ENCODE data around the gene CCDC180. TPM values are rescaled to one million over a fixed set of nuclear protein-coding genes. Genes with fewer than 3 reads are reported as not detected.
A peak's percentile ranks its signal among the peaks of the same experiment; 100 is the strongest.
"Not testable (repeated sequence)": the region's sequence is repeated elsewhere in the genome, so short reads cannot be mapped to it uniquely, and the experiment has no call there.

The CCDC180 gene
- 1 to 10 TPM; 1.6 to 1.9 TPM for total RNA-seq
- long read RNA-seq, partial matches to known transcripts, result 0 of 1 reads
- long read RNA-seq, other reads (novel, unspliced or antisense), result 1 of 1 reads

GRCh38 chr9:97307500-97308163 lies at the start of gene CCDC180:
TSS of gene CCDC180 (plus strand) at chr9:97307659. CDS start at chr9:97308064, 405 bp downstream.
- DNase-seq (peak; percentile 51), ATAC-seq (peak; percentile 44 to 60)
- intact Hi-C loops (cut with DNase I), result no loop called here

- intact Hi-C loops (cut with DNase I); DNase-seq; ATAC-seq: not testable (repeated sequence)
These were observed 47.5 kb upstream of the CCDC180 start for GRCh38 chr9:97259834-97260514.

GRCh38 chr9:97271292-97271691 lies 36.2 kb upstream of the CCDC180 start:
- intact Hi-C loops (cut with DNase I), result no loop called here
- ATAC-seq, result no peak
- no peak for DNase-seq

GRCh38 chr9:97272072-97272471 lies 35.4 kb upstream of the CCDC180 start:
- intact Hi-C loops (cut with DNase I), result no loop called here
- no peak for DNase-seq
- no peak for ATAC-seq

GRCh38 chr9:97276310-97276852 lies 31.1 kb upstream of the CCDC180 start:
- intact Hi-C loops (cut with DNase I), result no loop called here
- no peak for DNase-seq
- ATAC-seq, result no peak

- intact Hi-C loops (cut with DNase I), result no loop called here
- ATAC-seq (no peak), DNase-seq (no peak)
These were observed 29.5 kb upstream of the CCDC180 start for GRCh38 chr9:97277953-97278352.

GRCh38 chr9:97280755-97281330 lies 26.6 kb upstream of the CCDC180 start:
- intact Hi-C loops (cut with DNase I), result no loop called here
- ATAC-seq (no peak), DNase-seq (no peak)

- no peak for ATAC-seq
- intact Hi-C loops (cut with DNase I), result no loop called here
- no peak for DNase-seq
These were observed 23.7 kb upstream of the CCDC180 start for GRCh38 chr9:97283768-97284167.

GRCh38 chr9:97284798-97285197 lies 22.7 kb upstream of the CCDC180 start:
- intact Hi-C loops (cut with DNase I), result no loop called here
- ATAC-seq, result no peak
- DNase-seq, result no peak

- intact Hi-C loops (cut with DNase I), result no loop called here
- ATAC-seq (no peak), DNase-seq (no peak)
These were observed 15.3 kb upstream of the CCDC180 start for GRCh38 chr9:97292200-97292599.

- intact Hi-C loops (cut with DNase I), result no loop called here
- ATAC-seq (peak; percentile 83 to 86), DNase-seq (peak; percentile 64)
These were observed 14.2 kb upstream of the CCDC180 start for GRCh38 chr9:97293207-97293721.

- intact Hi-C loops (cut with DNase I), result no loop called here
- no peak for ATAC-seq
These were observed 13.6 kb upstream of the CCDC180 start for GRCh38 chr9:97293818-97294217.

GRCh38 chr9:97297889-97298288 lies 9.6 kb upstream of the CCDC180 start:
- no peak for ATAC-seq
- DNase-seq, result no peak
- intact Hi-C loops (cut with DNase I), result no loop called here

More at GRCh38 chr9:97293818-97294217, 13.6 kb upstream of the CCDC180 start:
- DNase-seq, result no peak

GRCh38 chr9:97299809-97300414 lies 7.5 kb upstream of the CCDC180 start:
- ATAC-seq (no peak), DNase-seq (no peak)
- intact Hi-C loops (cut with DNase I), result no loop called here

- DNase-seq (no peak), ATAC-seq (no peak)
- intact Hi-C loops (cut with DNase I), result no loop called here
These were observed 6.9 kb upstream of the CCDC180 start for GRCh38 chr9:97300586-97300985.

GRCh38 chr9:97301974-97302373 lies 5.5 kb upstream of the CCDC180 start:
- DNase-seq (no peak), ATAC-seq (no peak)
- intact Hi-C loops (cut with DNase I), result no loop called here

- DNase-seq (no peak), ATAC-seq (no peak)
- intact Hi-C loops (cut with DNase I), result no loop called here
These were observed 2.9 kb upstream of the CCDC180 start for GRCh38 chr9:97304586-97304985.

- ATAC-seq, result no peak
- intact Hi-C loops (cut with DNase I), result no loop called here
- no peak for DNase-seq
These were observed 1.8 kb upstream of the CCDC180 start for GRCh38 chr9:97305501-97306298.

GRCh38 chr9:97307091-97307490 lies 368 bp upstream of the CCDC180 start:
- peak; percentile 84 to 96 for ATAC-seq
- peak; percentile 81 for DNase-seq
- intact Hi-C loops (cut with DNase I), result no loop called here

Data from left cardiac atrium (tissue), 4 donors.